BLaER1 treated with 17β-estradiol and CSF1 and Interleukin-3, amounts not matched to agents 10 nM and 100 nM (cell line): ENCODE data around the gene H1-8.
A peak's percentile ranks its signal among the peaks of the same experiment; 100 is the strongest.

Experiments used
- H3K27ac ChIP-seq, 11 experiments: shearing (Covaris generic); formaldehyde crosslinking; 2 replicates each; pipeline ENCODE4 v1.8.1; 2022
- H3K27me3 ChIP-seq, 11 experiments: shearing (Covaris generic); formaldehyde crosslinking; 2 replicates each; pipeline ENCODE4 v1.8.1; 2022
- H3K36me3 ChIP-seq, 11 experiments: shearing (Covaris generic); formaldehyde crosslinking; 2 replicates each; pipeline ENCODE4 v1.8.1; 2022
- H3K4me1 ChIP-seq, 10 experiments: shearing (Covaris generic); formaldehyde crosslinking; 2 replicates each; pipeline ENCODE4 v1.8.1; 2022
- H3K4me2 ChIP-seq, 11 experiments: shearing (Covaris generic); formaldehyde crosslinking; 2 replicates each; pipeline ENCODE4 v1.8.1; 2022
- H3K4me3 ChIP-seq, 10 experiments: shearing (Covaris generic); formaldehyde crosslinking; 2 replicates each; pipeline ENCODE4 v1.8.1; 2022
- H3K9ac ChIP-seq, 11 experiments: shearing (Covaris generic); formaldehyde crosslinking; 2 replicates each; pipeline ENCODE4 v1.8.1; 2022
- H3K9me3 ChIP-seq, 11 experiments: shearing (Covaris generic); formaldehyde crosslinking; replicated peaks in 1 of 11; 2 replicates each; pipeline ENCODE4 v1.8.1; 2022
- H4K20me1 ChIP-seq, 11 experiments: shearing (Covaris generic); formaldehyde crosslinking; 2 replicates each; pipeline ENCODE4 v1.8.1; 2022
- Cebpa-rat ChIP-seq, 11 experiments: shearing (Covaris generic); IDR thresholded peaks; 2 replicates each; pipeline ENCODE4 v1.8.1; 2022

Gene H1-8

GRCh38 chr3:129555616-129556357 lies 12.8 kb downstream of the H1-8 start:
- Histone ChIP-seq H3K4me2 (peak overlapping the region; percentile 80 to 97 (median 90)), H3K9ac (peak overlapping the region; percentile 11 to 79 (median 59); a peak in 17 of 22 replicates), H3K27ac (peak overlapping the region in 9 of 11 experiments; percentile 6 to 76 (median 72); a peak in 16 of 22 replicates), H3K9me3 (no peaks in the 10 kb centered on the region), H3K4me3 (no peak overlapping the region; a peak in 1 of 20 replicates), H3K36me3 (peaks cover 30 to 62% (median 47%) of the 10 kb centered on the region in 11 experiments), H3K4me1 (peaks cover 85 to 92% (median 89%) of the 10 kb centered on the region in 10 experiments), H4K20me1 (peaks cover 0 to 59% (median 5%) of the 10 kb centered on the region in 11 experiments; a peak in 10 of 22 replicates), H3K27me3 (no peaks in the 10 kb centered on the region)
- TF ChIP-seq Cebpa-rat (IDR thresholded peaks at IDR 0.05): no peak

- Histone ChIP-seq H4K20me1 (peaks cover 0 to 63% (median 5%) of the 10 kb centered on the region in 11 experiments; a peak in 10 of 22 replicates), H3K36me3 (peaks cover 30 to 68% (median 47%) of the 10 kb centered on the region in 11 experiments), H3K4me3 (no peak overlapping the region; a peak in 1 of 20 replicates), H3K9me3 (no peaks in the 10 kb centered on the region), H3K4me2 (peak overlapping the region; percentile 80 to 97 (median 90)), H3K27ac (peak overlapping the region in 8 of 11 experiments; percentile 6 to 76 (median 68); a peak in 11 of 22 replicates), H3K9ac (peak overlapping the region in 7 of 11 experiments; percentile 45 to 79 (median 66); a peak in 13 of 22 replicates), H3K27me3 (no peaks in the 10 kb centered on the region), H3K4me1 (peaks cover 90 to 94% (median 92%) of the 10 kb centered on the region in 10 experiments)
- no peak for TF ChIP-seq Cebpa-rat (IDR thresholded peaks at IDR 0.05)
Observed at GRCh38 chr3:129556358-129556695, 13.4 kb downstream of the H1-8 start.

DNA sequence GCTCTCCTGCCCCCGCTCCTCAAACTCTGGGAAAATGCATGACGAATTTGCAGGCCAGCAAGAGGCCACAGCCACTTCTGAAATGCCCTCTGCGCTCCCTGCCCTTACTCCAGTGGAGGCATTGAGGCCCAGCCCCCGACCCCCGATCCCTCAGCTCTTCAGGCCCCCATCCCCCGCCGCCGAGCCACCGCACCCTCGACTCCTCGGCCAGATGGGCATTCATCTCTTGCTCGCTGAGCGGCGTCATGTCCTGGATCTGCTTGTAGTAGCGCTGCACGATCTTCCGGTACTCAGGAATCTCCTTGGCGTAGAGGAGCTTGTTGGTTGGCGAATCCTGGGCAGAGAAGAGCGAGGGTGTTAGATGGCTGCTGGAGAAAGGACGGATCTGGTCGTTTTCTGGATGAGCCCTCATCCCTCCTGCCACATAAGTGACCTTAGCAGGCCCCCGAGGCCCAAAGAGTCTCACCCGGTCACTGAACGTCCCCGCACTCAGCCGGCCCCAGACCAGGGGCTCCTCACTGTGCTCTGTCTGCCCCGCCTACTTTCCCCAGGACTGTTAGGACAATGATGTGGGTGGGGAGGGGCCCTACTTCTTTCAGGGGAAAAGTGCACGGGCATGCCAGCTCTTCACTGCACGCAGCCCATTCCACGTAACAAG lies 14.0 kb downstream of the H1-8 start:
- TF ChIP-seq Cebpa-rat (IDR thresholded peaks at IDR 0.05): no peak
- Histone ChIP-seq H3K27me3 (no peaks in the 10 kb centered on the region), H3K4me1 (peaks cover 96 to 100% (median 99%) of the 10 kb centered on the region in 10 experiments), H3K36me3 (peaks cover 34 to 73% (median 51%) of the 10 kb centered on the region in 11 experiments), H4K20me1 (peaks cover 0 to 67% (median 5%) of the 10 kb centered on the region in 11 experiments; a peak in 10 of 22 replicates), H3K9me3 (no peaks in the 10 kb centered on the region), H3K9ac (peak overlapping the region in 5 of 11 experiments; percentile 12 to 79 (median 65); a peak in 5 of 22 replicates), H3K4me2 (peak overlapping the region; percentile 80 to 97 (median 95)), H3K4me3 (no peak overlapping the region), H3K27ac (peak overlapping the region in 6 of 11 experiments; percentile 71 to 85 (median 82); a peak in 6 of 22 replicates)

- Histone ChIP-seq H3K9me3 (no peaks in the 10 kb centered on the region), H3K9ac (peak overlapping the region in 8 of 11 experiments; percentile 12 to 79 (median 74); a peak in 11 of 22 replicates), H3K4me3 (no peak overlapping the region), H4K20me1 (peaks cover 0 to 72% (median 5%) of the 10 kb centered on the region in 11 experiments; a peak in 10 of 22 replicates), H3K27me3 (no peaks in the 10 kb centered on the region), H3K4me2 (peak overlapping the region; percentile 80 to 97 (median 95)), H3K4me1 (peaks cover 97 to 100% (median 100%) of the 10 kb centered on the region in 10 experiments), H3K27ac (peak overlapping the region in 9 of 11 experiments; percentile 71 to 88 (median 81); a peak in 13 of 22 replicates), H3K36me3 (peaks cover 39 to 78% (median 56%) of the 10 kb centered on the region in 11 experiments)
- no peak for TF ChIP-seq Cebpa-rat (IDR thresholded peaks at IDR 0.05)
Observed at GRCh38 chr3:129557548-129557894, 14.5 kb downstream of the H1-8 start.

DNA sequence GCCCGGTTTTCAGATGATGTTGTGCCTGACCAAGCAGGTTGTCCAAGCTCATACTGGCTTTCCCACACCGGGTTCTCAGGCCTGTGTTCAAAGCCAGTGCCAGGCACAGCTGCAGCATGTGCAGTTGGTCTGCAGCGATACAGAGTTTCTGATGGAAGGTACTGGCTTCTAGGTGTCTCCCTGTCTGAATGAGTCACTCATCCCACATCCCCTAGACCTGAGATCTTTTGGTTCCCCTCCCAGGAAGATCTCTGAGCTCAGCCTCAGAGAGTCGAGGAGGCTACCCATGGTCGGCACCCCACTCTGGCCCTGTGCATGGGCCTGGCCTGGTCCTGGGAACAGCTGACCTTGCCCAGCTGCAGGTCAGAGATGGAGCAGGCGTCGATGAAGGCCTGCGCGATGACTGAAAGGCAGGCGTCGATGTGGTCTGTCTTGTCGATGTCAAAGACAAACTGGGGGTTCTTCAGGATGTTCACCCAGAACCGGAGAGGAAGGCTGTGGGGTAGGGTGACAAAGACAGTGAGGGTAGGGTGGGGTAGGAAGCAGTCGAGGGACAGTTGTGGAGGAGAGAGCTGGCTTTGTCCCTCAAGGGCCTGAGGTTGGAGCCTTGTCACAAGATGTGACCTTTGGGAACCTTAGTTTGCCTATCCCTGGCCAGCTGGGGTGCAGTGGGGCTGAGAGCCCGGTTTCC lies 15.3 kb downstream of the H1-8 start:
- peak overlapping the region in 8 of 10 experiments; percentile 41 to 65 (median 53); a peak in 11 of 20 replicates for H3K4me3 ChIP-seq
- H3K4me2 ChIP-seq: peak overlapping the region; percentile 80 to 97 (median 95)
- H4K20me1 ChIP-seq: peaks cover 0 to 79% (median 5%) of the 10 kb centered on the region in 11 experiments; a peak in 10 of 22 replicates
- H3K27me3 ChIP-seq: no peaks in the 10 kb centered on the region
- peaks cover 46 to 85% (median 63%) of the 10 kb centered on the region in 11 experiments for H3K36me3 ChIP-seq
- peak overlapping the region; percentile 49 to 88 (median 81); a peak in 20 of 22 replicates for H3K27ac ChIP-seq
- no peaks in the 10 kb centered on the region for H3K9me3 ChIP-seq
- no peak for TF ChIP-seq Cebpa-rat (IDR thresholded peaks at IDR 0.05)
- H3K4me1 ChIP-seq: peaks cover 90 to 100% (median 99%) of the 10 kb centered on the region in 10 experiments
- H3K9ac ChIP-seq: peak overlapping the region; percentile 12 to 79 (median 74); a peak in 18 of 22 replicates

- Histone ChIP-seq H4K20me1 (peaks cover 0 to 87% (median 5%) of the 10 kb centered on the region in 11 experiments; a peak in 10 of 22 replicates), H3K27ac (peak overlapping the region; percentile 49 to 88 (median 81); a peak in 21 of 22 replicates), H3K4me1 (peaks cover 83 to 100% (median 93%) of the 10 kb centered on the region in 10 experiments), H3K9ac (peak overlapping the region; percentile 12 to 79 (median 74); a peak in 20 of 22 replicates), H3K36me3 (peaks cover 53 to 92% (median 70%) of the 10 kb centered on the region in 11 experiments), H3K4me2 (peak overlapping the region; percentile 80 to 97 (median 95)), H3K4me3 (peak overlapping the region in 8 of 10 experiments; percentile 41 to 65 (median 53); a peak in 13 of 20 replicates), H3K27me3 (no peaks in the 10 kb centered on the region), H3K9me3 (no peaks in the 10 kb centered on the region)
- TF ChIP-seq Cebpa-rat (IDR thresholded peaks at IDR 0.05): no peak
Observed at GRCh38 chr3:129558772-129559564, 16.0 kb downstream of the H1-8 start.

- peak overlapping the region; percentile 62 to 79 (median 74); a peak in 19 of 22 replicates for H3K9ac ChIP-seq
- H3K27ac ChIP-seq: peak overlapping the region; percentile 49 to 88 (median 81); a peak in 21 of 22 replicates
- H3K9me3 ChIP-seq: no peaks in the 10 kb centered on the region
- H3K27me3 ChIP-seq: no peaks in the 10 kb centered on the region
- H3K4me2 ChIP-seq: peak overlapping the region; percentile 80 to 97 (median 95)
- H3K4me3 ChIP-seq: peak overlapping the region in 9 of 10 experiments; percentile 25 to 65 (median 52); a peak in 17 of 20 replicates
- H3K4me1 ChIP-seq: peaks cover 76 to 100% (median 87%) of the 10 kb centered on the region in 10 experiments
- H3K36me3 ChIP-seq: peaks cover 60 to 98% (median 77%) of the 10 kb centered on the region in 11 experiments
- peaks cover 0 to 93% (median 5%) of the 10 kb centered on the region in 11 experiments; a peak in 11 of 22 replicates for H4K20me1 ChIP-seq
- TF ChIP-seq Cebpa-rat (IDR thresholded peaks at IDR 0.05): no peak
Observed at GRCh38 chr3:129559565-129560079, 16.6 kb downstream of the H1-8 start.
